ENCODE measurements around the gene DNAH10.

DNAH10 gene

GRCh38 chr12:123954647-123955350, 192.7 kb downstream of the DNAH10 start:
- DNase-seq (ENCODE audit: extremely low read depth, low read depth), result no peak
- TF ChIP-seq CTCF (IDR thresholded peaks at IDR 0.05; ENCODE audit: low read depth, low read length), result no peak

GRCh38 chr12:123956249-123956648, 194.1 kb downstream of the DNAH10 start:
- no peak for TF ChIP-seq CTCF (IDR thresholded peaks at IDR 0.05; ENCODE audit: low read depth, low read length)
- no peak for DNase-seq (ENCODE audit: extremely low read depth, low read depth)

- no peak for DNase-seq (ENCODE audit: extremely low read depth, low read depth)
- no peak for TF ChIP-seq CTCF (IDR thresholded peaks at IDR 0.05; ENCODE audit: low read depth, low read length)
Measured at GRCh38 chr12:123957196-123957595, 195.1 kb downstream of the DNAH10 start.

- TF ChIP-seq CTCF (IDR thresholded peaks at IDR 0.05; ENCODE audit: low read depth, low read length), result no peak
- no peak for DNase-seq (ENCODE audit: extremely low read depth, low read depth)
Measured at GRCh38 chr12:123958462-123958861, 196.4 kb downstream of the DNAH10 start.

- DNase-seq (ENCODE audit: extremely low read depth, low read depth), result no peak
- no peak for TF ChIP-seq CTCF (IDR thresholded peaks at IDR 0.05; ENCODE audit: low read depth, low read length)
Measured at GRCh38 chr12:123958876-123959275, 196.8 kb downstream of the DNAH10 start.

- DNase-seq (ENCODE audit: extremely low read depth, low read depth), result no peak
- TF ChIP-seq CTCF (IDR thresholded peaks at IDR 0.05; ENCODE audit: low read depth, low read length), result no peak
Measured at GRCh38 chr12:123960029-123960735, 198.1 kb downstream of the DNAH10 start.

GRCh38 chr12:123960856-123961255, 198.8 kb downstream of the DNAH10 start:
- DNase-seq (ENCODE audit: extremely low read depth, low read depth), result no peak
- no peak for TF ChIP-seq CTCF (IDR thresholded peaks at IDR 0.05; ENCODE audit: low read depth, low read length)

Measured in AG09319 (cell line).